PFSK-1 (cell line): ENCODE measurements around the gene ENPP1.

Source experiments
- POLR2AphosphoS5 ChIP-seq: IDR thresholded peaks from 2 replicates; pipeline ENCODE4 v1.6.1; 2012; ENCODE audit warnings: low read depth, mild to moderate bottlenecking, control low read depth, low read length, moderate library complexity
- REST ChIP-seq, 2 experiments: IDR thresholded peaks; 2 replicates each; pipeline versions ENCODE4 v1.6.1 to v1.8.0; 2011 to 2012; ENCODE audit warnings: low read depth in 2 of 2, low read length in 2 of 2, control low read depth in 1 of 2, inconsistent platforms in 1 of 2, mild to moderate bottlenecking in 1 of 2, moderate library complexity in 1 of 2; ENCODE audit not compliant: insufficient read depth in 1 of 2
- SIN3A ChIP-seq: IDR thresholded peaks from 2 replicates; pipeline ENCODE4 v1.6.1; 2012; ENCODE audit warnings: mild to moderate bottlenecking, low read length, moderate library complexity, borderline replicate concordance; ENCODE audit not compliant: insufficient read depth
- TAF1 ChIP-seq: IDR thresholded peaks from 2 replicates; pipeline ENCODE4 v1.6.1; 2012; ENCODE audit warnings: low read length, control low read depth, borderline replicate concordance; ENCODE audit not compliant: insufficient read depth

- TF ChIP-seq POLR2AphosphoS5 (no peak), TAF1 (no peak), REST (IDR thresholded peaks at IDR 0.05; ENCODE audit: insufficient read depth in 1 of 2, low read depth in 2 of 2, low read length in 2 of 2) (no peak), SIN3A (no peak)
Measured at GRCh38 chr6:131898718-131899117, 90.9 kb downstream of the ENPP1 start.
